Neuron (in vitro differentiated cells): ENCODE results near the gene ACTN4.

Experiments
- H2AFZ ChIP-seq: one replicate; pipeline ENCODE4 v1.6.1; 2013; ENCODE audit warnings: low read depth, mild to moderate bottlenecking, inconsistent platforms, low read length, moderate library complexity
- H3K27me3 ChIP-seq: one replicate; pipeline ENCODE4 v1.6.1; 2013; ENCODE audit warnings: low read length; ENCODE audit not compliant: insufficient read depth
- H3K36me3 ChIP-seq: one replicate; pipeline ENCODE4 v1.6.1; 2013; ENCODE audit warnings: low read length; ENCODE audit not compliant: insufficient read depth
- H3K4me1 ChIP-seq: one replicate; pipeline ENCODE4 v1.6.1; 2013; ENCODE audit warnings: low read length; ENCODE audit not compliant: insufficient read depth
- H3K4me3 ChIP-seq: 2 replicates; pipeline ENCODE4 v1.5.1; 2013; ENCODE audit warnings: mild to moderate bottlenecking, low read length, moderate library complexity
- H3K9me3 ChIP-seq: one replicate; pipeline ENCODE4 v1.6.1; 2013; ENCODE audit warnings: low read length

The ACTN4 gene

GRCh38 chr19:38721496-38721895 lies 74.0 kb downstream of the ACTN4 start:
- no peaks in the 10 kb centered on the region for H3K27me3 ChIP-seq
- H3K36me3 ChIP-seq = peaks cover 78% of the 10 kb centered on the region
- H3K9me3 ChIP-seq = no peaks in the 10 kb centered on the region
- H2AFZ ChIP-seq = no peak overlapping the region
- H3K4me1 ChIP-seq = peaks cover 19% of the 10 kb centered on the region
- H3K4me3 ChIP-seq = no peak overlapping the region

- peaks cover 19% of the 10 kb centered on the region for H3K4me1 ChIP-seq
- no peak overlapping the region for H3K4me3 ChIP-seq
- H3K36me3 ChIP-seq = peaks cover 78% of the 10 kb centered on the region
- H2AFZ ChIP-seq = no peak overlapping the region
- no peaks in the 10 kb centered on the region for H3K27me3 ChIP-seq
- no peaks in the 10 kb centered on the region for H3K9me3 ChIP-seq
Observed at GRCh38 chr19:38721979-38722773, 74.7 kb downstream of the ACTN4 start.

- H3K4me3 ChIP-seq = no peak overlapping the region
- no peak overlapping the region for H2AFZ ChIP-seq
- H3K4me1 ChIP-seq = peaks cover 19% of the 10 kb centered on the region
- H3K9me3 ChIP-seq = no peaks in the 10 kb centered on the region
- H3K27me3 ChIP-seq = no peaks in the 10 kb centered on the region
- peaks cover 79% of the 10 kb centered on the region for H3K36me3 ChIP-seq
Observed at GRCh38 chr19:38722947-38723605, 75.6 kb downstream of the ACTN4 start.

GRCh38 chr19:38723606-38723965 lies 76.1 kb downstream of the ACTN4 start:
- H2AFZ ChIP-seq = no peak overlapping the region
- peaks cover 83% of the 10 kb centered on the region for H3K36me3 ChIP-seq
- H3K27me3 ChIP-seq = no peaks in the 10 kb centered on the region
- H3K4me1 ChIP-seq = peaks cover 17% of the 10 kb centered on the region
- H3K4me3 ChIP-seq = no peak overlapping the region
- no peaks in the 10 kb centered on the region for H3K9me3 ChIP-seq

- Histone ChIP-seq H3K27me3 (no peaks in the 10 kb centered on the region), H3K4me1 (peaks cover 15% of the 10 kb centered on the region), H2AFZ (no peak overlapping the region), H3K4me3 (no peak overlapping the region), H3K9me3 (no peaks in the 10 kb centered on the region), H3K36me3 (peaks cover 87% of the 10 kb centered on the region)
Observed at GRCh38 chr19:38723990-38724854, 76.8 kb downstream of the ACTN4 start.

GRCh38 chr19:38725469-38726283 lies 78.2 kb downstream of the ACTN4 start:
- H3K4me1 ChIP-seq = peaks cover 15% of the 10 kb centered on the region
- H3K4me3 ChIP-seq = no peak overlapping the region
- no peaks in the 10 kb centered on the region for H3K27me3 ChIP-seq
- H2AFZ ChIP-seq = no peak overlapping the region
- H3K36me3 ChIP-seq = peaks cover 82% of the 10 kb centered on the region
- no peaks in the 10 kb centered on the region for H3K9me3 ChIP-seq

- Histone ChIP-seq H3K4me3 (no peak overlapping the region), H3K27me3 (no peaks in the 10 kb centered on the region), H3K36me3 (peaks cover 77% of the 10 kb centered on the region), H2AFZ (no peak overlapping the region), H3K4me1 (peaks cover 14% of the 10 kb centered on the region), H3K9me3 (no peaks in the 10 kb centered on the region)
Observed at GRCh38 chr19:38726284-38726673, 78.8 kb downstream of the ACTN4 start.

GRCh38 chr19:38726761-38727301 lies 79.4 kb downstream of the ACTN4 start:
- Histone ChIP-seq H3K27me3 (no peaks in the 10 kb centered on the region), H2AFZ (no peak overlapping the region), H3K4me1 (peaks cover 9% of the 10 kb centered on the region), H3K36me3 (peaks cover 73% of the 10 kb centered on the region), H3K4me3 (no peak overlapping the region), H3K9me3 (no peaks in the 10 kb centered on the region)

- no peak overlapping the region for H3K4me3 ChIP-seq
- H3K27me3 ChIP-seq = no peaks in the 10 kb centered on the region
- H2AFZ ChIP-seq = no peak overlapping the region
- no peaks in the 10 kb centered on the region for H3K9me3 ChIP-seq
- H3K36me3 ChIP-seq = peaks cover 70% of the 10 kb centered on the region
- peaks cover 4% of the 10 kb centered on the region for H3K4me1 ChIP-seq
Observed at GRCh38 chr19:38727306-38727867, 79.9 kb downstream of the ACTN4 start.

GRCh38 chr19:38727868-38728660 lies 80.6 kb downstream of the ACTN4 start:
- Histone ChIP-seq H2AFZ (no peak overlapping the region), H3K36me3 (peaks cover 63% of the 10 kb centered on the region), H3K4me1 (no peaks in the 10 kb centered on the region), H3K9me3 (no peaks in the 10 kb centered on the region), H3K4me3 (no peak overlapping the region), H3K27me3 (no peaks in the 10 kb centered on the region)

GRCh38 chr19:38728752-38729541 lies 81.5 kb downstream of the ACTN4 start:
- H3K4me1 ChIP-seq = no peaks in the 10 kb centered on the region
- H3K27me3 ChIP-seq = no peaks in the 10 kb centered on the region
- H3K9me3 ChIP-seq = no peaks in the 10 kb centered on the region
- no peak overlapping the region for H2AFZ ChIP-seq
- H3K36me3 ChIP-seq = peaks cover 56% of the 10 kb centered on the region
- H3K4me3 ChIP-seq = no peak overlapping the region
